ENCODE measurements around the gene SYT9.

SYT9 gene

DNA sequence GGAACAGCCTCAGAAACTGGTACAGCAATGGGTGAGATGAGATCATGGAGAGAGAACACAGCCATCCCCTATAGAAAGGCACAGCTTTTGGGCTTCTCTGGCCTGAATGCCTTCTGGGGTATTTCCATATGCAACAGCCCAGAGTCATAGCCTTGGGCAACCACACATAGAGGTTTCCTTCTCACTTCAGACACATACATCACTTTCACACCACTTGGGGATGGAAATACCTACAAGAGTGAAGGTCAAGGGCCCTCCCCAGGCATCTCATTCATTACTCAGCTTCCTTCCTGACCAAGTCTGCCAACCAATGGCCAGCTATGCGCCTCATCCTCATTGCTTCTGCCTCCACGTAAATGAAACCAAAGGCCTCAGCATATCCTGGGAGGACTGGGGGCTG lies 215.9 kb downstream of the SYT9 start:
- TF ChIP-seq, protein P1, sequence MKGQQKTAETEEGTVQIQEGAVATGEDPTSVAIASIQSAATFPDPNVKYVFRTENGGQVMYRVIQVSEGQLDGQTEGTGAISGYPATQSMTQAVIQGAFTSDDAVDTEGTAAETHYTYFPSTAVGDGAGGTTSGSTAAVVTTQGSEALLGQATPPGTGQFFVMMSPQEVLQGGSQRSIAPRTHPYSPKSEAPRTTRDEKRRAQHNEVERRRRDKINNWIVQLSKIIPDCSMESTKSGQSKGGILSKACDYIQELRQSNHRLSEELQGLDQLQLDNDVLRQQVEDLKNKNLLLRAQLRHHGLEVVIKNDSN (IDR thresholded peaks at IDR 0.05), result no peak
- TF ChIP-seq YY1 (IDR thresholded peaks at IDR 0.05; ENCODE audit: low read depth) (no peak), CEBPB (IDR thresholded peaks at IDR 0.05) (no peak), EGR1 (IDR thresholded peaks at IDR 0.05) (no peak), EP300 (IDR thresholded peaks at IDR 0.05; ENCODE audit: borderline replicate concordance) (no peak), CREB1 (IDR thresholded peaks at IDR 0.05; ENCODE audit: low read depth) (no peak), TEAD4 (IDR thresholded peaks at IDR 0.05) (no peak), NFIC (IDR thresholded peaks at IDR 0.05) (no peak), TCF12 (IDR thresholded peaks at IDR 0.05; ENCODE audit: low read depth) (no peak), ZBTB7A (IDR thresholded peaks at IDR 0.05; ENCODE audit: low read depth) (no peak), REST (IDR thresholded peaks at IDR 0.05; ENCODE audit: low read depth) (no peak)

GRCh38 chr11:7469351-7469865 lies 217.7 kb downstream of the SYT9 start:
- TF ChIP-seq CEBPB (IDR thresholded peaks at IDR 0.05) (no peak), EGR1 (IDR thresholded peaks at IDR 0.05) (no peak), TAF1 (IDR thresholded peaks at IDR 0.05; ENCODE audit: low read depth) (no peak), RAD21 (IDR thresholded peaks at IDR 0.05; ENCODE audit: low read depth) (no peak), EP300 (IDR thresholded peaks at IDR 0.05; ENCODE audit: borderline replicate concordance) (no peak), TEAD4 (IDR thresholded peaks at IDR 0.05) (no peak), CREB1 (IDR thresholded peaks at IDR 0.05; ENCODE audit: low read depth) (no peak), ZBTB7A (IDR thresholded peaks at IDR 0.05; ENCODE audit: low read depth) (no peak), YY1 (IDR thresholded peaks at IDR 0.05; ENCODE audit: low read depth) (no peak), NFIC (IDR thresholded peaks at IDR 0.05) (no peak), TCF12 (IDR thresholded peaks at IDR 0.05; ENCODE audit: low read depth) (no peak), FOXM1 (IDR thresholded peaks at IDR 0.05; ENCODE audit: borderline replicate concordance, low read depth) (no peak), REST (IDR thresholded peaks at IDR 0.05; ENCODE audit: low read depth) (no peak)
- TF ChIP-seq, protein P1 (IDR thresholded peaks at IDR 0.05), result no peak
- TF ChIP-seq, protein P2, sequence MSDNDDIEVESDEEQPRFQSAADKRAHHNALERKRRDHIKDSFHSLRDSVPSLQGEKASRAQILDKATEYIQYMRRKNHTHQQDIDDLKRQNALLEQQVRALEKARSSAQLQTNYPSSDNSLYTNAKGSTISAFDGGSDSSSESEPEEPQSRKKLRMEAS (IDR thresholded peaks at IDR 0.05), result no peak

GRCh38 chr11:7471071-7471470 lies 219.4 kb downstream of the SYT9 start:
- TF ChIP-seq, protein P1 (IDR thresholded peaks at IDR 0.05), result no peak
- TF ChIP-seq TAF1 (IDR thresholded peaks at IDR 0.05; ENCODE audit: low read depth) (no peak), TEAD4 (IDR thresholded peaks at IDR 0.05) (no peak), CEBPB (IDR thresholded peaks at IDR 0.05) (no peak), ZBTB7A (IDR thresholded peaks at IDR 0.05; ENCODE audit: low read depth) (no peak), NFIC (IDR thresholded peaks at IDR 0.05) (no peak), CREB1 (IDR thresholded peaks at IDR 0.05; ENCODE audit: low read depth) (no peak), TCF12 (IDR thresholded peaks at IDR 0.05; ENCODE audit: low read depth) (no peak), FOXM1 (IDR thresholded peaks at IDR 0.05; ENCODE audit: borderline replicate concordance, low read depth) (no peak), EGR1 (IDR thresholded peaks at IDR 0.05) (no peak)

GRCh38 chr11:7473717-7474116 lies 222.0 kb downstream of the SYT9 start:
- TF ChIP-seq TCF12 (IDR thresholded peaks at IDR 0.05; ENCODE audit: low read depth), result no peak

DNA sequence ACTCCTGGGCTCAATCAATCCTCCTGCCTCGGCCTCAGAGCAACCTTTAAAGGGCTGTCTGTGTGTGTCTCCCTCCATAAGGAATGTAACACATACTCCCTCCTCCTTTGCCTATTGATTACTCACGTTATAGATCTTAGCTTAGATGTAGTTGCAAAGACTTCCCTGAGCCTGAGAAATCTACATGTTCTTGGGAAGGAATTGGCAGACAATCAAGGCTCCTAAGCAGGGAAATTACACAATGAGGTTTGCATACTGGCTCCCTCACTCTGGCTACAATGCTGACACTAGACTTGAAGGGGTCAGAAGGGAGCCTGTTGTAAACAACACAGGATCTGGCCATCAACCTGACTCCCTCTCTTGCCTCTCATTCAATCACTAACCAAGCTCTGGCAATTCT lies 228.4 kb downstream of the SYT9 start:
- TF ChIP-seq FOXM1 (IDR thresholded peaks at IDR 0.05; ENCODE audit: borderline replicate concordance, low read depth) (no peak), NFIC (IDR thresholded peaks at IDR 0.05) (no peak), CEBPB (IDR thresholded peaks at IDR 0.05) (no peak), ZBTB7A (IDR thresholded peaks at IDR 0.05; ENCODE audit: low read depth) (no peak), CREB1 (IDR thresholded peaks at IDR 0.05; ENCODE audit: low read depth) (no peak), RAD21 (IDR thresholded peaks at IDR 0.05; ENCODE audit: low read depth) (no peak), EP300 (IDR thresholded peaks at IDR 0.05; ENCODE audit: borderline replicate concordance) (no peak), TCF12 (IDR thresholded peaks at IDR 0.05; ENCODE audit: low read depth) (no peak), TEAD4 (IDR thresholded peaks at IDR 0.05) (no peak), REST (IDR thresholded peaks at IDR 0.05; ENCODE audit: low read depth) (no peak), YY1 (IDR thresholded peaks at IDR 0.05; ENCODE audit: low read depth) (no peak), EGR1 (IDR thresholded peaks at IDR 0.05) (no peak)
- TF ChIP-seq, protein P1 (IDR thresholded peaks at IDR 0.05), result no peak
- TF ChIP-seq, protein P2 (IDR thresholded peaks at IDR 0.05), result no peak
